Upper lobe of right lung (tissue), 1 donor: ENCODE results near the gene MAN1A1. TPM values are rescaled to one million over a fixed set of nuclear protein-coding genes. Genes with fewer than 3 reads are reported as not detected.

ENCODE experiments used
- ATAC-seq: fragments of 200-7000 bp; cut with Tn5 transposase; one replicate; pipeline ENCODE4 v1.9.1; 2020; ENCODE audit warnings: mild to moderate bottlenecking, moderate library complexity
- DNase-seq: peaks from one replicate; pipeline ENCODE4 v3.0.0-alpha.2; 2020
- H3K27ac ChIP-seq: fragments of 200-600 bp; one replicate; pipeline ENCODE4 v1.8.0; 2022
- H3K27me3 ChIP-seq: fragments of 200-600 bp; one replicate; pipeline ENCODE4 v1.8.0; 2022; ENCODE audit warnings: mild to moderate bottlenecking
- H3K36me3 ChIP-seq: fragments of 200-600 bp; one replicate; pipeline ENCODE4 v1.8.0; 2022
- H3K4me1 ChIP-seq: fragments of 200-600 bp; one replicate; pipeline ENCODE4 v1.8.0; 2022
- H3K4me3 ChIP-seq: fragments of 200-600 bp; one replicate; pipeline ENCODE4 v1.8.0; 2022; ENCODE audit warnings: mild to moderate bottlenecking
- H3K9me3 ChIP-seq: fragments of 200-600 bp; one replicate; pipeline ENCODE4 v1.8.0; 2022
- intact Hi-C: fragments of 100-400 bp; cut with DNase I; formaldehyde crosslinking; loops from one replicate; pipeline ENCODE4 v1.11.0; 2022
- total RNA-seq: library from RNA; stranded (reverse); fragmentation: NEBNext Ultra II Directional; extraction: Animal tissue kit (Norgen Biotek cat#: 25700); gene quantifications from one replicate; pipeline ENCODE4 v1.2.1, GENCODE V29; 2021
- TF ChIP-seq, protein P1 (sequence below): fragments of 200-600 bp; IDR thresholded peaks from one replicate; pipeline ENCODE4 v1.8.0; 2022; ENCODE audit warnings: antibody characterized with exemption
- donor health status: DM: no; HTN: yes; CAD: no; lungs with severe emphysema.

Gene MAN1A1
- total RNA-seq, 1 donor from 2014 or later = 74.0 TPM

GRCh38 chr6:119204719-119205118 lies 144.8 kb downstream of the MAN1A1 start:
- H3K4me1 ChIP-seq = no peaks in the 10 kb centered on the region
- H3K36me3 ChIP-seq = peaks cover 32% of the 10 kb centered on the region
- ATAC-seq (no peak), DNase-seq (no peak)
- no peak overlapping the region for H3K27ac ChIP-seq
- intact Hi-C loops = no loop called here
- no peaks in the 10 kb centered on the region for H3K27me3 ChIP-seq
- H3K9me3 ChIP-seq = no peaks in the 10 kb centered on the region
- no peak overlapping the region for H3K4me3 ChIP-seq
- TF ChIP-seq, protein P1, sequence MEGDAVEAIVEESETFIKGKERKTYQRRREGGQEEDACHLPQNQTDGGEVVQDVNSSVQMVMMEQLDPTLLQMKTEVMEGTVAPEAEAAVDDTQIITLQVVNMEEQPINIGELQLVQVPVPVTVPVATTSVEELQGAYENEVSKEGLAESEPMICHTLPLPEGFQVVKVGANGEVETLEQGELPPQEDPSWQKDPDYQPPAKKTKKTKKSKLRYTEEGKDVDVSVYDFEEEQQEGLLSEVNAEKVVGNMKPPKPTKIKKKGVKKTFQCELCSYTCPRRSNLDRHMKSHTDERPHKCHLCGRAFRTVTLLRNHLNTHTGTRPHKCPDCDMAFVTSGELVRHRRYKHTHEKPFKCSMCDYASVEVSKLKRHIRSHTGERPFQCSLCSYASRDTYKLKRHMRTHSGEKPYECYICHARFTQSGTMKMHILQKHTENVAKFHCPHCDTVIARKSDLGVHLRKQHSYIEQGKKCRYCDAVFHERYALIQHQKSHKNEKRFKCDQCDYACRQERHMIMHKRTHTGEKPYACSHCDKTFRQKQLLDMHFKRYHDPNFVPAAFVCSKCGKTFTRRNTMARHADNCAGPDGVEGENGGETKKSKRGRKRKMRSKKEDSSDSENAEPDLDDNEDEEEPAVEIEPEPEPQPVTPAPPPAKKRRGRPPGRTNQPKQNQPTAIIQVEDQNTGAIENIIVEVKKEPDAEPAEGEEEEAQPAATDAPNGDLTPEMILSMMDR = no peak

GRCh38 chr6:119201480-119201879 lies 148.1 kb downstream of the MAN1A1 start:
- intact Hi-C loops = no loop called here
- H3K36me3 ChIP-seq = peaks cover 32% of the 10 kb centered on the region
- no peaks in the 10 kb centered on the region for H3K9me3 ChIP-seq

DNA sequence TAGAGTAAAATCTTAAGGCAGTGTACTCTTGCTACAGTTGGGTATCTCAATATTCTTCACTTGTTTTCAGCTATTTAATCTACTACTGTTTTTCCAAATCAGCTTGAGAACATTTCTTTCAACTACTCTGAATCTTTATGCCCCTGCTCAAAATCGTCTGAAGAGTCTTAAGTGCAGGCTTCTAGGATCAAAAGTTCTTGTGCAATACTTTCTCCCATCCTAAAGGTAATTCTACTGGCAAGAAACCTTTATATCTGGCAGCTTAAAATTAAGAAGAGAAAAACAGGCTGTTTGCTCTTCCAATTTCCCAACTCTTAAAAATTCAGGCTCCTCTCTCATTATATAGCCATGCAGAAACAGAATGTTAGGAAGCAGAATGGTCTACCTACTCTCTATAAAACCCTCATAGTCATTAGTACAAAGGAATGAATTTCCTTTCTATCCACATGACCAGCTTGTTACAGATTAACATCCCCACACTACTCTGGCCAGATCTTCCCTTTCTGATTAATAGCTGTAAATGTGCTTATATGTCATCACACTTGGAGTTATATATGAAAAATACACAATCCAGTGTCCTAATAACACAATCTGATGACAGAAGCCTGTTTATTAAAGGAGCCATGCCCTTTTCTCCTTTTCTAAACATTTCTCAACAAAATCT lies 148.9 kb downstream of the MAN1A1 start:
- ATAC-seq (no peak), DNase-seq (no peak)
- Histone ChIP-seq H3K27me3 (no peaks in the 10 kb centered on the region), H3K4me3 (no peak overlapping the region), H3K4me1 (no peaks in the 10 kb centered on the region), H3K27ac (no peak overlapping the region), H3K9me3 (no peaks in the 10 kb centered on the region), H3K36me3 (peaks cover 32% of the 10 kb centered on the region)
- TF ChIP-seq, protein P1 = no peak
- intact Hi-C loops = no loop called here

More at GRCh38 chr6:119201480-119201879, 148.1 kb downstream of the MAN1A1 start:
- H3K27me3 ChIP-seq = no peaks in the 10 kb centered on the region
- no peak overlapping the region for H3K27ac ChIP-seq
- ATAC-seq (no peak), DNase-seq (no peak)
- H3K4me3 ChIP-seq = no peak overlapping the region
- TF ChIP-seq, protein P1 = no peak
- no peaks in the 10 kb centered on the region for H3K4me1 ChIP-seq

- intact Hi-C loops = no loop called here
- TF ChIP-seq, protein P1 = no peak
- ATAC-seq (no peak), DNase-seq (no peak)
- peaks cover 18% of the 10 kb centered on the region for H3K36me3 ChIP-seq
- no peak overlapping the region for H3K4me3 ChIP-seq
- no peaks in the 10 kb centered on the region for H3K4me1 ChIP-seq
- no peaks in the 10 kb centered on the region for H3K9me3 ChIP-seq
- H3K27ac ChIP-seq = no peak overlapping the region
- no peaks in the 10 kb centered on the region for H3K27me3 ChIP-seq
These were observed 152.3 kb downstream of the MAN1A1 start for GRCh38 chr6:119197271-119197670.

DNA sequence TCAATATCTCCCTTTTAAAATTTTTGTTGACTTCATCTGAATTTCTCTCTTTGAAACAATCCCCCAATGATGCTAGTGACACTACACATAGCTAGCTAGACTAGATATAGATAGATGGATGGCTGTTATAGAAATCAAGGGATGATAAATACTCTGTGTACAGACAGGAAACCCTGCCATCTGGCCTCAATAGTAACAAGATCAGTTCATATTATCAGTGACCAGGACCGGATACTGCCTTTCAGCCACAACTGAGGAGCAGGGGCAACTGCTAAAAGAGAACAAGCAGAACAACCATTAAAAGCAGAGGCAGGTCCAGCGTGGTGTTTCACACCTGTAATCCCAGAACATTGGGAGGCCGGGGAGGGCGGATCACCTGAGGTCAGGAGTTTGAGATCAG lies 152.8 kb downstream of the MAN1A1 start:
- Histone ChIP-seq H3K9me3 (no peaks in the 10 kb centered on the region), H3K27me3 (no peaks in the 10 kb centered on the region), H3K27ac (no peak overlapping the region), H3K4me3 (no peak overlapping the region), H3K4me1 (no peaks in the 10 kb centered on the region), H3K36me3 (peaks cover 23% of the 10 kb centered on the region)
- ATAC-seq (no peak), DNase-seq (no peak)
- intact Hi-C loops = no loop called here
- TF ChIP-seq, protein P1 = no peak

DNA sequence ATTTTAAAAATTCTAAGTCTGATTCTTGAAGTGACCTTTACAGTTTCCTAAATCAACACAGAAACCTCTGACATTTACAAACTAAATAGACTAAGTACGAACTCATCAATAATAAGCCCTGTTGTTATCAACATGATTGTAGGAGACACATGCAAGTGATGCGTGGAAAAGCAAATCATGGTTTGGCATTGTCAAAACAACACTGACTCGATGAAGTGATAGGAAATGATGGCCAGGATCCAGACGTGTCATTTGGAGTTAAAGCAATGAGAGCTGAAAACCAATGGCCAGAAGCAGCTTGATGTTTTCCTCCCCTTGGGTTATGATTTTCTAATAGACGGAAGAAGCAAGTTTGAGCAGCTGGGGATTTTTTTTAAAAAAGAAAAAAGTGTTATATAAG lies 153.7 kb downstream of the MAN1A1 start:
- no peak for DNase-seq
- TF ChIP-seq, protein P1 = no peak

More for the DNA sequence above, 153.7 kb downstream of the MAN1A1 start:
- no peak for ATAC-seq
- intact Hi-C loops = no loop called here
- Histone ChIP-seq H3K4me1 (no peaks in the 10 kb centered on the region), H3K27ac (no peak overlapping the region), H3K36me3 (peaks cover 19% of the 10 kb centered on the region), H3K4me3 (no peak overlapping the region), H3K27me3 (no peaks in the 10 kb centered on the region), H3K9me3 (no peaks in the 10 kb centered on the region)
